Small intestine (tissue), 7 donors: Measurements from ENCODE around the gene ASTL. TPM values are rescaled to one million over a fixed set of nuclear protein-coding genes. Genes with fewer than 3 reads are reported as not detected.

Source experiments
- DNase-seq, 2 donors: peaks; one replicate each; pipeline versions ENCODE4 v3.0.0 to v3.0.0-alpha.2; 2013
- FAIRE-seq: peaks from 2 replicates; lab custom pipeline; 2012; peaks lifted over from hg19 to GRCh38; lab: Jason Lieb, UNC
- H3K27ac ChIP-seq, 3 donors: one replicate each; pipeline ENCODE4 v1.5.1; 2013; ENCODE audit warnings: low read length in 2 of 3, mild to moderate bottlenecking in 2 of 3, control low read depth in 1 of 3, inconsistent platforms in 1 of 3, low read depth in 1 of 3, moderate library complexity in 1 of 3
- H3K27me3 ChIP-seq, 3 donors: one replicate each; pipeline ENCODE4 v1.6.1; 2013; ENCODE audit warnings: low read length in 3 of 3, inconsistent platforms in 1 of 3; ENCODE audit not compliant: control insufficient read depth in 3 of 3, insufficient read depth in 3 of 3
- H3K36me3 ChIP-seq, 3 donors: one replicate each; pipeline ENCODE4 v1.6.1; 2013; ENCODE audit warnings: low read length in 3 of 3, inconsistent platforms in 1 of 3, low read depth in 1 of 3, mild to moderate bottlenecking in 1 of 3, moderate library complexity in 1 of 3; ENCODE audit not compliant: control insufficient read depth in 3 of 3, insufficient read depth in 2 of 3
- H3K4me1 ChIP-seq, 3 donors: one replicate each; pipeline ENCODE4 v1.6.1; 2013; ENCODE audit warnings: low read length in 2 of 3, inconsistent platforms in 1 of 3, low read depth in 1 of 3, mild to moderate bottlenecking in 1 of 3, moderate library complexity in 1 of 3; ENCODE audit not compliant: control insufficient read depth in 3 of 3, insufficient read depth in 2 of 3
- H3K4me3 ChIP-seq, 3 donors: one replicate each; pipeline ENCODE4 v1.5.1; 2013; ENCODE audit warnings: low read length in 3 of 3, control low read depth in 1 of 3, inconsistent platforms in 1 of 3, low read depth in 1 of 3, mild to moderate bottlenecking in 1 of 3, moderate library complexity in 1 of 3
- H3K9me3 ChIP-seq, 2 donors: one replicate each; pipeline ENCODE4 v1.6.1; 2013; ENCODE audit warnings: low read depth in 1 of 2, low read length in 1 of 2; ENCODE audit not compliant: control insufficient read depth in 2 of 2, insufficient read depth in 1 of 2
- WGBS, 3 donors: extraction: QIAGEN DNeasy Blood & Tissue Kit; methylation state at CpG; one replicate each; pipeline ENCODE4 v1.1.7; 2013; 5-methylcytosine and 5-hydroxymethylcytosine counted together
- polyA plus RNA-seq, 4 donors: library from polyadenylated mRNA; stranded (reverse) in 3 of 4; unstranded in 1 of 4; fragments of 200-250 nt in 3 of 4; fragments of 120-200 nt in 1 of 4; gene quantifications; one replicate each; pipeline versions ENCODE4 v1.2.1 to v1.2.3, GENCODE V29; 2013
- donor health status: healthy with polysubstance abuse.
- donor health status: control.
- donor health status: control.
- donor health status: Bipolar disorder and iron deficiency.
- donor health status: healthy.

The ASTL gene
- polyA plus RNA-seq, 4 donors, result not detected

- no peak for FAIRE-seq
- H3K4me3 ChIP-seq, result no peak overlapping the region
- H3K9me3 ChIP-seq, result peaks cover 0 to 14% of the 10 kb centered on the region in 2 donors
- WGBS, 3 donors, result 74 to 87% (median 81%) methylated on average over 3 of the region's 3 CpGs
- no peak overlapping the region for H3K27ac ChIP-seq
- no peaks in the 10 kb centered on the region for H3K27me3 ChIP-seq
- H3K36me3 ChIP-seq, result no peaks in the 10 kb centered on the region
- DNase-seq, result no peak
- no peaks in the 10 kb centered on the region for H3K4me1 ChIP-seq
These were observed 37.4 kb downstream of the ASTL start for GRCh38 chr2:96100893-96101304.

- 70 to 76% (median 74%) methylated on average over 12 of the region's 12 CpGs for WGBS, 3 donors
- Histone ChIP-seq H3K36me3 (no peaks in the 10 kb centered on the region), H3K4me3 (no peak overlapping the region), H3K4me1 (no peaks in the 10 kb centered on the region), H3K27me3 (no peaks in the 10 kb centered on the region), H3K27ac (no peak overlapping the region), H3K9me3 (peaks cover 0 to 6% of the 10 kb centered on the region in 2 donors)
- no peak for FAIRE-seq
- no peak for DNase-seq
These were observed 38.2 kb downstream of the ASTL start for GRCh38 chr2:96099861-96100798.

GRCh38 chr2:96098900-96099590 lies 39.3 kb downstream of the ASTL start:
- no peak overlapping the region for H3K27ac ChIP-seq
- H3K4me1 ChIP-seq, result no peaks in the 10 kb centered on the region
- no peaks in the 10 kb centered on the region for H3K27me3 ChIP-seq
- 66 to 86% (median 69%) methylated on average over 9 to 11 of the region's 11 CpGs for WGBS, 3 donors
- no peaks in the 10 kb centered on the region for H3K36me3 ChIP-seq
- H3K4me3 ChIP-seq, result no peak overlapping the region
- H3K9me3 ChIP-seq, result no peaks in the 10 kb centered on the region
- FAIRE-seq (no peak), DNase-seq (no peak)

- no peak for DNase-seq
- Histone ChIP-seq H3K27ac (no peak overlapping the region), H3K4me1 (no peaks in the 10 kb centered on the region), H3K4me3 (no peak overlapping the region), H3K9me3 (no peaks in the 10 kb centered on the region), H3K36me3 (no peaks in the 10 kb centered on the region), H3K27me3 (no peaks in the 10 kb centered on the region)
- WGBS, 3 donors, result 73 to 81% (median 74%) methylated on average over 7 of the region's 7 CpGs
- no peak for FAIRE-seq
These were observed 40.1 kb downstream of the ASTL start for GRCh38 chr2:96097951-96098823.

GRCh38 chr2:96097441-96097840 lies 40.9 kb downstream of the ASTL start:
- no peak for FAIRE-seq
- Histone ChIP-seq H3K36me3 (no peaks in the 10 kb centered on the region), H3K27me3 (no peaks in the 10 kb centered on the region), H3K27ac (no peak overlapping the region), H3K9me3 (no peaks in the 10 kb centered on the region), H3K4me1 (no peaks in the 10 kb centered on the region), H3K4me3 (no peak overlapping the region)
- WGBS, 3 donors, result 90 to 92% (median 92%) methylated on average over 5 of the region's 5 CpGs
- no peak for DNase-seq

- DNase-seq, result peak in 1 of 2 donors; percentile 12
- WGBS, 3 donors, result 43 to 74% (median 60%) methylated on average over 7 of the region's 7 CpGs
These were observed 43.1 kb downstream of the ASTL start for GRCh38 chr2:96095116-96095636.

GRCh38 chr2:96093528-96093927 lies 44.8 kb downstream of the ASTL start:
- H3K36me3 ChIP-seq, result no peaks in the 10 kb centered on the region
- no peak overlapping the region for H3K27ac ChIP-seq
- DNase-seq, result no peak
- WGBS, 3 donors, result 91 to 97% (median 93%) methylated on average over 4 of the region's 4 CpGs
- H3K27me3 ChIP-seq, result no peaks in the 10 kb centered on the region
- H3K9me3 ChIP-seq, result no peaks in the 10 kb centered on the region
- FAIRE-seq, result no peak
- H3K4me1 ChIP-seq, result no peaks in the 10 kb centered on the region
- H3K4me3 ChIP-seq, result no peak overlapping the region

More at GRCh38 chr2:96095116-96095636, 43.1 kb downstream of the ASTL start:
- H3K27me3 ChIP-seq, result no peaks in the 10 kb centered on the region
- no peak for FAIRE-seq
- no peak overlapping the region for H3K4me3 ChIP-seq
- no peaks in the 10 kb centered on the region for H3K9me3 ChIP-seq
- H3K27ac ChIP-seq, result no peak overlapping the region
- no peaks in the 10 kb centered on the region for H3K36me3 ChIP-seq
- H3K4me1 ChIP-seq, result no peaks in the 10 kb centered on the region

GRCh38 chr2:96092951-96093350 lies 45.4 kb downstream of the ASTL start:
- Histone ChIP-seq H3K4me1 (no peaks in the 10 kb centered on the region), H3K27me3 (no peaks in the 10 kb centered on the region), H3K36me3 (no peaks in the 10 kb centered on the region), H3K4me3 (no peak overlapping the region), H3K27ac (no peak overlapping the region), H3K9me3 (no peaks in the 10 kb centered on the region)
- FAIRE-seq (no peak), DNase-seq (no peak)
- 92 to 94% (median 93%) methylated on average over 3 of the region's 3 CpGs for WGBS, 3 donors
